Keratinocyte (primary cell): ENCODE data around the gene RNF166. TPM values are rescaled to one million over a fixed set of nuclear protein-coding genes. Genes with fewer than 3 reads are reported as not detected.

Source experiments
- DNase-seq: peaks from one replicate; pipeline ENCODE4 v3.0.0-alpha.2; 2011; ENCODE audit warnings: low read depth, missing footprints, low spot score
- FAIRE-seq: peaks from 2 replicates; lab custom pipeline; 2011; peaks lifted over from hg19 to GRCh38; lab: Jason Lieb, UNC
- H2AFZ ChIP-seq: 2 replicates; pipeline ENCODE4 v1.6.0; 2012; ENCODE audit warnings: low read length, control low read depth, inconsistent platforms; ENCODE audit not compliant: control insufficient read depth
- H3K27ac ChIP-seq: 2 replicates; pipeline ENCODE4 v1.5.1; 2011; ENCODE audit warnings: low read length; ENCODE audit not compliant: control insufficient read depth, insufficient read depth
- H3K27me3 ChIP-seq: 3 replicates; pipeline ENCODE4 v1.6.0; 2011; ENCODE audit warnings: low read length; ENCODE audit not compliant: control insufficient read depth, insufficient read depth; ENCODE audit errors: extremely low read depth
- H3K36me3 ChIP-seq, 2 experiments: 2 replicates in 1 of 2; 3 replicates in 1 of 2; pipeline ENCODE4 v1.5.1; 2011; ENCODE audit warnings: low read length in 2 of 2, mild to moderate bottlenecking in 1 of 2; ENCODE audit not compliant: control insufficient read depth in 2 of 2, insufficient read depth in 2 of 2; ENCODE audit errors: extremely low read depth in 1 of 2
- H3K4me1 ChIP-seq: 3 replicates; pipeline ENCODE4 v1.5.1; 2011; ENCODE audit warnings: low read length; ENCODE audit not compliant: control insufficient read depth, insufficient read depth; ENCODE audit errors: extremely low read depth
- H3K4me2 ChIP-seq: 3 replicates; pipeline ENCODE4 v1.6.0; 2011; ENCODE audit warnings: low read depth, low read length; ENCODE audit not compliant: control insufficient read depth, insufficient read depth; ENCODE audit errors: extremely low read depth
- H3K4me3 ChIP-seq, 3 experiments: fragments of 200-600 bp in 1 of 3; sonication (generic) in 1 of 3; 2 replicates in 2 of 3; 3 replicates in 1 of 3; pipeline ENCODE4 v1.5.1; 2011 to 2016; ENCODE audit warnings: low read length in 3 of 3, mild to moderate bottlenecking in 3 of 3, control low read depth in 2 of 3, inconsistent platforms in 1 of 3, low read depth in 1 of 3, mixed read lengths in 1 of 3, mixed run types in 1 of 3, moderate library complexity in 1 of 3; ENCODE audit not compliant: control insufficient read depth in 2 of 3, insufficient read depth in 2 of 3; ENCODE audit errors: extremely low read depth in 1 of 3
- H3K79me2 ChIP-seq: 2 replicates; pipeline ENCODE4 v1.6.0; 2012; ENCODE audit warnings: low read length; ENCODE audit not compliant: control insufficient read depth, insufficient read depth
- H3K9ac ChIP-seq: 3 replicates; pipeline ENCODE4 v1.6.0; 2011; ENCODE audit warnings: low read length; ENCODE audit not compliant: control insufficient read depth, insufficient read depth; ENCODE audit errors: extremely low read depth
- H3K9me1 ChIP-seq: 3 replicates; pipeline ENCODE4 v1.6.0; 2011; ENCODE audit warnings: low read length; ENCODE audit not compliant: control insufficient read depth, insufficient read depth; ENCODE audit errors: extremely low read depth
- H3K9me3 ChIP-seq: 2 replicates; pipeline ENCODE4 v1.5.1; 2012; ENCODE audit warnings: low read depth, low read length; ENCODE audit not compliant: control insufficient read depth
- H4K20me1 ChIP-seq: 3 replicates; pipeline ENCODE4 v1.6.0; 2011; ENCODE audit warnings: low read length; ENCODE audit not compliant: control insufficient read depth, insufficient read depth; ENCODE audit errors: extremely low read depth
- EZH2 ChIP-seq: IDR thresholded peaks from one replicate; pipeline ENCODE4 v1.6.1; 2012; ENCODE audit warnings: inconsistent platforms, mild to moderate bottlenecking, low read length, moderate library complexity
- dilution Hi-C: fragments of 300-500 bp; cut with MboI; formaldehyde crosslinking; loops from one replicate; pipeline ENCODE4 v1.7.0; 2020; ENCODE audit warnings: low sequenced_read_pairs; ENCODE audit not compliant: extremely low pct_ligation_motif_present
- polyA plus RNA-seq, 5 experiments: library from polyadenylated mRNA; depleted of rRNA in 3 of 5; stranded (reverse) in 3 of 5; stranded (forward) in 1 of 5; unstranded in 1 of 5; fragments of >200 nt; gene quantifications; 1 replicate in 1 of 5; 2 replicates in 3 of 5; 3 replicates in 1 of 5; pipeline versions ENCODE4 v1.2.1 to v1.2.3, GENCODE V29; 2011 to 2012; ENCODE audit warnings: missing spikeins in 2 of 5, low read depth in 1 of 5, low replicate concordance in 1 of 5
- TF ChIP-seq, protein P1 (sequence below), 3 experiments: IDR thresholded peaks in 1 of 3; conservative IDR thresholded peaks in 1 of 3; optimal IDR thresholded peaks in 1 of 3; 2 replicates in 2 of 3; 3 replicates in 1 of 3; pipeline versions ENCODE3 to v1.5.1; 2011; ENCODE audit warnings: low read length in 3 of 3, mild to moderate bottlenecking in 3 of 3, moderate library complexity in 2 of 3, control low read depth in 1 of 3, inconsistent platforms in 1 of 3; ENCODE audit not compliant: insufficient read depth in 2 of 3; ENCODE audit errors: extremely low read depth in 1 of 3

Gene RNF166
- polyA plus RNA-seq, 1 donor (not counting 4 experiments of a cell fraction or from before 2014, with no cell fraction given): 3.4 TPM

DNA sequence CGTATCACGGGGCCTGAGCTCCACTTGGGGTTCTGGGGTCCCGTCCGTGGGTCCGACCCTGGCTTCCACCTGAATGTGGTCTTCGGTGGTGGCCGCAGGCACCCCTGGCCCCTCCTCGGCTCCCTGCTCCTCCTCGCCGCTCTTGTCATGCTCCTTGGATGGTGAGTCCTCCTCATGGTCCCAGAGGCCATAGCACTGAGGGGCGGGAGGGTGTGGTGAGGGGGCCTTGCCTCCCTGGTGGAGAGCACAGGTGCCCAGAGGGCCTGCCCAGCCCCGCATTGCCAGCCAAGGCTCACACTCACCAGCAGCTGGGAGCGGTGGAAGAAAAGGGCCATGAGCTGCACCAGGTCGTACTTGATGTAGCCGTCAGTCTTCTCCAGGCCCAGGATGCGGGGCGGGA lies 15.0 kb upstream of the RNF166 start:
- FAIRE-seq (no peak), DNase-seq (no peak)
- Histone ChIP-seq H3K27me3 (no peaks in the 10 kb centered on the region), H3K4me2 (no peak overlapping the region), H3K36me3 (peaks cover 59 to 69% of the 10 kb centered on the region in 2 experiments), H3K79me2 (no peaks in the 10 kb centered on the region), H3K4me3 (no peak overlapping the region), H4K20me1 (peaks cover 3% of the 10 kb centered on the region), H3K9ac (no peak overlapping the region), H2AFZ (no peak overlapping the region), H3K4me1 (no peaks in the 10 kb centered on the region), H3K9me1 (no peaks in the 10 kb centered on the region), H3K27ac (no peak overlapping the region), H3K9me3 (no peaks in the 10 kb centered on the region)
- dilution Hi-C loops: no loop called here
- TF ChIP-seq EZH2: no peak
- TF ChIP-seq, protein P1, sequence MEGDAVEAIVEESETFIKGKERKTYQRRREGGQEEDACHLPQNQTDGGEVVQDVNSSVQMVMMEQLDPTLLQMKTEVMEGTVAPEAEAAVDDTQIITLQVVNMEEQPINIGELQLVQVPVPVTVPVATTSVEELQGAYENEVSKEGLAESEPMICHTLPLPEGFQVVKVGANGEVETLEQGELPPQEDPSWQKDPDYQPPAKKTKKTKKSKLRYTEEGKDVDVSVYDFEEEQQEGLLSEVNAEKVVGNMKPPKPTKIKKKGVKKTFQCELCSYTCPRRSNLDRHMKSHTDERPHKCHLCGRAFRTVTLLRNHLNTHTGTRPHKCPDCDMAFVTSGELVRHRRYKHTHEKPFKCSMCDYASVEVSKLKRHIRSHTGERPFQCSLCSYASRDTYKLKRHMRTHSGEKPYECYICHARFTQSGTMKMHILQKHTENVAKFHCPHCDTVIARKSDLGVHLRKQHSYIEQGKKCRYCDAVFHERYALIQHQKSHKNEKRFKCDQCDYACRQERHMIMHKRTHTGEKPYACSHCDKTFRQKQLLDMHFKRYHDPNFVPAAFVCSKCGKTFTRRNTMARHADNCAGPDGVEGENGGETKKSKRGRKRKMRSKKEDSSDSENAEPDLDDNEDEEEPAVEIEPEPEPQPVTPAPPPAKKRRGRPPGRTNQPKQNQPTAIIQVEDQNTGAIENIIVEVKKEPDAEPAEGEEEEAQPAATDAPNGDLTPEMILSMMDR (optimal IDR thresholded peaks at IDR 0.05 in 1 of 3, IDR thresholded peaks at IDR 0.05 in 1 of 3, conservative IDR thresholded peaks at IDR 0.05 in 1 of 3; ENCODE audit: extremely low read depth in 1 of 3, insufficient read depth in 2 of 3, low read length in 3 of 3): no peak

DNA sequence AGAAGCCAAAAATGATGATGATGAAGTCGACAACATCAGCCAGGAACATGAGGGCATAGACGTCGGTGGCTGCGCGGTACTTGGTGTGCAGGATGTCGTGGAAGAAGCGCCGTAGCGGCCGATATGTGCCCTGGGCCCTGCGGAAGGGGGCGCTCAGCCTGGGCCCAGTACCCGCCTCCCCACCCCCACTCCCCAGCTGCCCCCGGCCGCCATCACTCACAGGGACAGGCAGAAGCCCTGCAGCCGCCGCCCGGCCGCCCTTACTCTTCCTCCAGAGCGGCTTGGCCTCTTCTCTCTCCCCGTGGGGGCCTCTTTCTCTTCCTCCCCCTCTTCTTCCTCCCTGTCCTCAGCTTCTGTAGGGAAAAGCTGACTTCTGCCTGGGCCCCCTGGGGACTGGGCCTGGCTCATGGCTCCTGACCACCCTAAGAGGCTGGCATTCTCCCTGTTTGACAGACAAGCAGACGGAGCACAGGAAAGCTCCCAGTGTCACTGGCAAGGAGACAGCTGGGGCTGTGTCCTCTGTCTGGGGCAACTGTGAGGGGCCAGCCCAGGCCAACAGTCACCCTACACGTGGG lies 14.3 kb upstream of the RNF166 start:
- Histone ChIP-seq H3K36me3 (peaks cover 63 to 66% of the 10 kb centered on the region in 2 experiments), H3K9ac (no peak overlapping the region), H4K20me1 (peaks cover 3% of the 10 kb centered on the region), H3K4me1 (no peaks in the 10 kb centered on the region), H3K27me3 (no peaks in the 10 kb centered on the region), H3K9me1 (no peaks in the 10 kb centered on the region), H3K9me3 (no peaks in the 10 kb centered on the region), H3K4me3 (no peak overlapping the region), H2AFZ (no peak overlapping the region), H3K79me2 (no peaks in the 10 kb centered on the region), H3K27ac (no peak overlapping the region), H3K4me2 (no peak overlapping the region)
- DNase-seq (no peak), FAIRE-seq (no peak)
- dilution Hi-C loops: no loop called here
- no peak for TF ChIP-seq EZH2
- TF ChIP-seq, protein P1 (optimal IDR thresholded peaks at IDR 0.05 in 1 of 3, IDR thresholded peaks at IDR 0.05 in 1 of 3, conservative IDR thresholded peaks at IDR 0.05 in 1 of 3; ENCODE audit: extremely low read depth in 1 of 3, insufficient read depth in 2 of 3, low read length in 3 of 3): no peak
